HL-60/S4 treated with phorbol 12-myristate 13-acetate at 8.2 ng/mL for 4 days and 3 days (cell line): ENCODE results near the gene RNF38.
"Not testable (repeated sequence)": the region's sequence is repeated elsewhere in the genome, so short reads cannot be mapped to it uniquely, and the experiment has no call there.

Source experiments
- in situ Hi-C: fragments of 300-500 bp; cut with MboI; formaldehyde crosslinking; loops from 2 replicates; pipeline ENCODE4 v1.15.0; 2022; ENCODE audit warnings: low sequenced_read_pairs

RNF38 gene

GRCh38 chr9:36399980-36400331 lies at the start of gene RNF38:
TSS of gene RNF38 (minus strand) at chr9:36400269. CDS start at chr9:36400108, 161 bp downstream.
- in situ Hi-C loops = loop anchor here (10.0 kb wide), 1 partner anchor 155 kb away; no protein-coding TSS in a partner anchor

GRCh38 chr9:36448555-36448954 lies 48.5 kb upstream of the RNF38 start:
- in situ Hi-C loops = not testable (repeated sequence)

- in situ Hi-C loops = no loop called here
These were observed 47.9 kb upstream of the RNF38 start for GRCh38 chr9:36448017-36448416.

- in situ Hi-C loops = not testable (repeated sequence)
These were observed 46.6 kb upstream of the RNF38 start for GRCh38 chr9:36446678-36447077.

- in situ Hi-C loops = no loop called here
These were observed 45.8 kb upstream of the RNF38 start for GRCh38 chr9:36445800-36446361.

- in situ Hi-C loops = no loop called here
These were observed 44.1 kb upstream of the RNF38 start for GRCh38 chr9:36444203-36444602.

- in situ Hi-C loops = no loop called here
These were observed 43.5 kb upstream of the RNF38 start for GRCh38 chr9:36443581-36443980.

- in situ Hi-C loops = no loop called here
These were observed 42.6 kb upstream of the RNF38 start for GRCh38 chr9:36442710-36443109.

- in situ Hi-C loops = no loop called here
These were observed 41.9 kb upstream of the RNF38 start for GRCh38 chr9:36441966-36442365.

- in situ Hi-C loops = no loop called here
These were observed 38.6 kb upstream of the RNF38 start for GRCh38 chr9:36438536-36439236.

- in situ Hi-C loops = no loop called here
These were observed 37.7 kb upstream of the RNF38 start for GRCh38 chr9:36437790-36438189.

GRCh38 chr9:36436909-36437308 lies 36.8 kb upstream of the RNF38 start:
- in situ Hi-C loops = no loop called here

- in situ Hi-C loops = no loop called here
These were observed 33.3 kb upstream of the RNF38 start for GRCh38 chr9:36433386-36433785.

- in situ Hi-C loops = no loop called here
These were observed 31.0 kb upstream of the RNF38 start for GRCh38 chr9:36431078-36431477.

GRCh38 chr9:36426945-36427344 lies 26.9 kb upstream of the RNF38 start:
- in situ Hi-C loops = no loop called here

- in situ Hi-C loops = no loop called here
These were observed 26.3 kb upstream of the RNF38 start for GRCh38 chr9:36426348-36426747.

- in situ Hi-C loops = no loop called here
These were observed 24.4 kb upstream of the RNF38 start for GRCh38 chr9:36424289-36425055.

- in situ Hi-C loops = no loop called here
These were observed 23.1 kb upstream of the RNF38 start for GRCh38 chr9:36423206-36423605.

GRCh38 chr9:36416890-36417289 lies 16.8 kb upstream of the RNF38 start:
- in situ Hi-C loops = no loop called here

GRCh38 chr9:36415822-36416525 lies 15.9 kb upstream of the RNF38 start:
- in situ Hi-C loops = no loop called here

- in situ Hi-C loops = not testable (repeated sequence)
These were observed 11.3 kb upstream of the RNF38 start for GRCh38 chr9:36411410-36411809.
